ENCODE data around the gene SOWAHB.

SOWAHB gene

DNA sequence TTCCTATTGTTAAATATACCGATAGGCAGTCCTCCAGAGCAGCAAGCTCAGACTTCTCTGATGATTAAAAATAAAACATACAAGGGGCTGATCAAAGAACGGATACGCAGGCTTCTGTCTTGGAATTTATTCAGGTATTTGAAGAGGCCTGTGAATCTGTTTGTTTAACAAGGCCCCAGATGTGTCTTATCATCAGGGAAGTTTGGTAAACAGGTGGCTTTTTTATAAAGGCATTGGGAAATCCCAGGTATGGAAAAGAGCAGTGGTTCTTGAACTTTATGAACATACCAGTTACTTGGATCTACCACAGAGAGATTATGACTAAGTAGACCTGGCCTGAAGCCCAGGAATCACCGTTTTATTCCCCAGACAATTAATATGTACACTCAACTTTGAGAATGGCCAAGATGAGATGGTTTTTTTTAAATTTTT is 47.9 kb downstream of the SOWAHB start:
- DNase-seq, result no peak
